ENCODE data around the gene ARHGAP30. TPM values are rescaled to one million over a fixed set of nuclear protein-coding genes. Genes with fewer than 3 reads are reported as not detected.
A peak's percentile ranks its signal among the peaks of the same experiment; 100 is the strongest.

Gene ARHGAP30
- total and polyA plus RNA-seq, 2 of the 4 experiments (the other 2 are of a cell fraction) = 0.02 TPM; not detected in 1

DNA sequence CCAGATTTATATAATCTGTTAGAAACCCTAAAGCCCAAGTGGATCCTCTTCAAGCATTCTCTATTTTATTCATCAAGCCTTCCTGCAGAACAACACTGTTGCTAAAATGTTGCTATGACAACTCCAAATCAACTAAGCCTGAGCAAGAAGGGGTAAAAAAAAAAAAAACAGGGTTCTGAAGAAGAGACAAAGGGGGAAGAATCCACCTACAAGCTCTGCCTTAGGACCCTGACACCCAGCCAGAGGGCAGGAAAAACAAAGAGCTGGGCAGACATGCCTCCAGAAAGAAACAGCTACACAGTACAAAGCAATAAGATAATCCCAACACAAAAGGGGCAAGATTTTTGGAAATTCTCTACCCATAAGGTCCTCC, 25.2 kb downstream of the ARHGAP30 start:
- Histone ChIP-seq H3K36me3 (ENCODE audit: control insufficient read depth, insufficient read depth, low read length) (peaks cover 25% of the 10 kb centered on the region), H3K9me1 (ENCODE audit: insufficient read depth, low read length) (no peaks in the 10 kb centered on the region), H2BK5ac (ENCODE audit: low read depth, low read length, poor library complexity, severe bottlenecking) (peak overlapping the region; percentile 75), H3K14ac (replicated peaks; ENCODE audit: low read depth, low read length) (peak overlapping the region; percentile 72), H2BK20ac (ENCODE audit: low read depth, low read length) (no peak overlapping the region), H2AK9ac (replicated peaks; ENCODE audit: low read depth, low read length, poor library complexity) (peak overlapping the region; percentile 2), H3K18ac (ENCODE audit: low read depth, low read length) (no peak overlapping the region), H3K4me3 (ENCODE audit: insufficient read depth, low read depth, low read length) (peak overlapping the region; percentile 53), H3K27me3 (ENCODE audit: control insufficient read depth, insufficient read depth, low read length) (no peaks in the 10 kb centered on the region), H2BK120ac (ENCODE audit: low read depth, low read length) (no peak overlapping the region), H3K9ac (ENCODE audit: low read depth, low read length) (peak overlapping the region; percentile 82), H3K9me3 (ENCODE audit: control insufficient read depth, insufficient read depth, low read length) (no peaks in the 10 kb centered on the region), H4K20me1 (ENCODE audit: insufficient read depth, low read length) (no peaks in the 10 kb centered on the region; the same call in 1 of the 2 replicates), H3K79me1 (ENCODE audit: low read depth in 1 of 2, low read length in 2 of 2) (peaks cover 18 to 37% of the 10 kb centered on the region in 2 experiments), H2AFZ (replicated peaks; ENCODE audit: low read length, poor library complexity) (peak overlapping the region; percentile 78), H3K4me1 (ENCODE audit: control insufficient read depth, insufficient read depth, low read length) (no peaks in the 10 kb centered on the region; the same call in 1 of the 2 replicates), H2AK5ac (ENCODE audit: low read depth, low read length) (0 out of 2 replicates have a peak overlapping the region, but pooled peaks have one; percentile 3), H4K91ac (ENCODE audit: insufficient read depth, low read depth, low read length) (peak overlapping the region; percentile 2; the same call in 1 of the 2 replicates), H2BK15ac (ENCODE audit: low read depth, low read length) (no peak overlapping the region), H4K8ac (ENCODE audit: low read depth in 2 of 2, low read length in 2 of 2) (peak overlapping the region; percentile 88 to 95), H4K5ac (ENCODE audit: low read depth, low read length) (peak overlapping the region; percentile 18; the same call in 1 of the 2 replicates), H3K27ac (ENCODE audit: insufficient read depth, low read length) (peak overlapping the region; percentile 73; the same call in 1 of the 2 replicates), H3K4ac (ENCODE audit: low read depth, low read length) (peak overlapping the region; percentile 75; the same call in 1 of the 2 replicates), H3K56ac (ENCODE audit: extremely low read depth, insufficient read depth, low read length) (peak overlapping the region; percentile 66; the same call in 1 of the 2 replicates), H3K4me2 (ENCODE audit: low read depth, low read length) (peak overlapping the region; percentile 87), H3K23ac (ENCODE audit: low read depth, low read length) (peak overlapping the region; percentile 25)
- POLR2A ChIA-PET (ENCODE audit: unreplicated experiment) = no interaction called here
- no TSS peak for BruUV-seq (replicated peaks)
- ATAC-seq (ENCODE audit: low read depth) (no peak), DNase-seq (peak; percentile 20)
- intact Hi-C loops (cut with micrococcal nuclease) (loop anchor here (5.0 kb wide), 1 partner anchor 348 kb away; no protein-coding TSS in a partner anchor), in situ Hi-C loops (cut with MboI; ENCODE audit: low sequenced_read_pairs) (no loop called here), dilution Hi-C loops (cut with HindIII; ENCODE audit: low sequenced_read_pairs, unreplicated experiment) (no loop called here)
- TF ChIP-seq FOS (IDR thresholded peaks at IDR 0.05; ENCODE audit: low read depth, low read length) = no peak
- no peak for TF ChIP-seq POLR2A (IDR thresholded peaks at IDR 0.05; ENCODE audit: low read depth, low read length)
- no peak for TF ChIP-seq RCOR1 (IDR thresholded peaks at IDR 0.05; ENCODE audit: insufficient replicate concordance, low read length)
- CTCF ChIA-PET = no interaction called here

Measured in IMR-90 (cell line).